Neural cell (in vitro differentiated cells): Measurements from ENCODE around the gene NRXN2. TPM values are rescaled to one million over a fixed set of nuclear protein-coding genes. Genes with fewer than 3 reads are reported as not detected.
A peak's percentile ranks its signal among the peaks of the same experiment; 100 is the strongest.

Experiments
- H2AFZ ChIP-seq: fragments of 200-600, 300-800 bp; sonication (generic), shearing (Covaris generic); 2 replicates; pipeline ENCODE4 v1.6.0; 2014; ENCODE audit warnings: low read depth, mild to moderate bottlenecking, antibody characterized with exemption, low read length, moderate library complexity
- H3F3A ChIP-seq: fragments of 200-600 bp; shearing (Covaris generic); 2 replicates; pipeline ENCODE4 v1.6.1; 2016; ENCODE audit warnings: mild to moderate bottlenecking, moderate library complexity, mixed read lengths, antibody characterized with exemption, low read length; ENCODE audit not compliant: insufficient read depth, poor library complexity, severe bottlenecking
- H3K27ac ChIP-seq: fragments of 200-600, 300-800 bp; sonication (generic), shearing (Covaris generic); 2 replicates; pipeline ENCODE4 v1.5.1; 2014; ENCODE audit warnings: mild to moderate bottlenecking, low read length, moderate library complexity
- H3K27me3 ChIP-seq: fragments of 300-800, 200-600 bp; sonication (generic), shearing (Covaris generic); 2 replicates; pipeline ENCODE4 v1.6.0; 2014; ENCODE audit warnings: mild to moderate bottlenecking, low read depth, low read length, moderate library complexity; ENCODE audit not compliant: insufficient read depth
- H3K36me3 ChIP-seq: fragments of 300-800, 200-600 bp; sonication (generic), shearing (Covaris generic); 2 replicates; pipeline ENCODE4 v1.5.1; 2014; ENCODE audit warnings: mild to moderate bottlenecking, antibody characterized with exemption, low read length, moderate library complexity; ENCODE audit not compliant: insufficient read depth
- H3K4me2 ChIP-seq: fragments of 300-800, 200-600 bp; sonication (generic), shearing (Covaris generic); 2 replicates; pipeline ENCODE4 v1.6.0; 2014; ENCODE audit warnings: mild to moderate bottlenecking, low read length
- H3K4me3 ChIP-seq: fragments of 300-800, 200-600 bp; sonication (generic), shearing (Covaris generic); 2 replicates; pipeline ENCODE4 v1.5.1; 2014; ENCODE audit warnings: mild to moderate bottlenecking, low read length, moderate library complexity
- H3K79me2 ChIP-seq: fragments of 200-600 bp; shearing (Covaris generic); replicated peaks from 2 replicates; pipeline ENCODE4 v1.6.0; 2014; ENCODE audit warnings: mild to moderate bottlenecking, low read length, moderate library complexity; ENCODE audit not compliant: insufficient read depth
- H3K9ac ChIP-seq: fragments of 300-800, 200-600 bp; sonication (generic), shearing (Covaris generic); 2 replicates; pipeline ENCODE4 v1.6.1; 2016; ENCODE audit warnings: mild to moderate bottlenecking, low read length, mixed read lengths
- H3K9me2 ChIP-seq: fragments of 200-600 bp; shearing (Covaris generic); 2 replicates; pipeline ENCODE4 v1.6.1; 2016; ENCODE audit warnings: mild to moderate bottlenecking, low read length, mixed read lengths; ENCODE audit not compliant: insufficient read depth
- H3K9me3 ChIP-seq: fragments of 200-600, 300-800 bp; sonication (generic), shearing (Covaris generic); 2 replicates; pipeline ENCODE4 v1.6.1; 2016; ENCODE audit warnings: mild to moderate bottlenecking, mixed run types, low read length, moderate library complexity, mixed read lengths
- H4K20me1 ChIP-seq: fragments of 200-600 bp; shearing (Covaris generic); 2 replicates; pipeline ENCODE4 v1.6.1; 2016; ENCODE audit warnings: mild to moderate bottlenecking, mixed run types; ENCODE audit not compliant: insufficient read depth
- EZH2 ChIP-seq: fragments of 200-600, 300-800 bp; shearing (Covaris generic), sonication (generic); IDR thresholded peaks from 2 replicates; pipeline ENCODE4 v1.6.1; 2014; ENCODE audit warnings: antibody characterized with exemption, low read length, borderline replicate concordance, mild to moderate bottlenecking; ENCODE audit not compliant: insufficient read depth, poor library complexity, severe bottlenecking
- MXI1 ChIP-seq: fragments of 450-650 bp; conservative IDR thresholded peaks from 2 replicates; pipeline ENCODE4 v1.6.1; 2014; ENCODE audit warnings: antibody characterized with exemption, mild to moderate bottlenecking; ENCODE audit not compliant: poor library complexity, severe bottlenecking
- POLR2AphosphoS5 ChIP-seq: IDR thresholded peaks from 2 replicates; pipeline ENCODE4 v1.6.1; 2012
- RAD21 ChIP-seq: fragments of 450-650 bp; conservative IDR thresholded peaks from 2 replicates; pipeline ENCODE4 v1.6.1; 2014; ENCODE audit warnings: antibody characterized with exemption, mild to moderate bottlenecking, moderate library complexity
- SMC3 ChIP-seq: fragments of 450-650 bp; conservative IDR thresholded peaks from 2 replicates; pipeline ENCODE4 v1.6.1; 2014; ENCODE audit warnings: antibody characterized with exemption, mild to moderate bottlenecking, moderate library complexity; ENCODE audit not compliant: poor library complexity
- polyA plus RNA-seq: library from polyadenylated mRNA; depleted of rRNA; stranded (reverse); fragments of >200 nt; gene quantifications from 2 replicates; pipeline ENCODE4 v1.2.3, GENCODE V29; 2014
- TF ChIP-seq, protein P1 (sequence below): IDR thresholded peaks from 2 replicates; pipeline ENCODE4 v1.6.1; 2012; ENCODE audit warnings: borderline replicate concordance

NRXN2 gene
- polyA plus RNA-seq, 1 donor from 2014 or later, result 68.0 TPM

DNA sequence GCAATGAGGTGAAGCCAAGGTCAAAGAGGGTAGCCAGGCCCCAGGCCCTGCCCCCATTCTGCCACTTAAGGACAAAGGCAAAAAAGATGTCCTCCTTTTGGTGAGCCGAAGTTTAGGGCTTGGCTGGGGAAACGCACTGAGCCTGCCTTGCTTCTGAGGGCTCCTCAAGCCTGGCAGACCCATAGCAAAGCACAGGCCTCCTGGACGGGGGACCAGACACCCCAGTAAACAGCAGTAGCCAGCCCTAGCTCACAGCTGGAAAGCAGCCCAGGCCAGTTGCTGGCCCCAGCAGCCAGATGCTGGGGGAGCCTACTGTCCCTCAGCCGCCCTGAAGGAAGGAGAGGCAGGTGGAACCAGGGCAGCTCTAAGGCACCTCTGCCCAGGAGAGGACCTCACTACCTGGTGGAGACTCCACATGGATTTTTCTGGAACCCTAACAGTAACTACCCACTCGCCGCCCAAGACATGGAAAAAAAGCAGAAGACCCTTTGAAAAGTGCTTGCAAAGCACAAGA lies 40.6 kb upstream of the NRXN2 start:
- Histone ChIP-seq H3K4me3 (peak overlapping the region; percentile 23), H3K9ac (peak overlapping the region; percentile 31), H3K79me2 (no peaks in the 10 kb centered on the region), H3K9me2 (no peaks in the 10 kb centered on the region), H3K36me3 (peaks cover 8% of the 10 kb centered on the region), H3K9me3 (no peaks in the 10 kb centered on the region), H3F3A (no peaks in the 10 kb centered on the region), H2AFZ (no peak overlapping the region), H3K27ac (peak overlapping the region; percentile 68), H3K27me3 (no peaks in the 10 kb centered on the region), H3K4me2 (no peak overlapping the region), H4K20me1 (peaks cover 5% of the 10 kb centered on the region)
- no peak for TF ChIP-seq RAD21
- TF ChIP-seq EZH2, result no peak
- peak; percentile 17 for TF ChIP-seq POLR2AphosphoS5
- no peak for TF ChIP-seq MXI1

GRCh38 chr11:64762674-64763525 lies 39.9 kb upstream of the NRXN2 start:
- TF ChIP-seq POLR2AphosphoS5 (peak; percentile 13), EZH2 (no peak), SMC3 (peak; percentile 12)
- Histone ChIP-seq H2AFZ (no peak overlapping the region), H3K27ac (peak overlapping the region; percentile 68), H3K4me3 (peak overlapping the region; percentile 23), H3K36me3 (peaks cover 1% of the 10 kb centered on the region), H3K9me3 (no peaks in the 10 kb centered on the region), H3K9me2 (no peaks in the 10 kb centered on the region), H3K79me2 (no peaks in the 10 kb centered on the region), H3F3A (no peaks in the 10 kb centered on the region), H3K4me2 (no peak overlapping the region), H3K27me3 (no peaks in the 10 kb centered on the region), H4K20me1 (peaks cover 5% of the 10 kb centered on the region), H3K9ac (peak overlapping the region; percentile 31)

GRCh38 chr11:64762277-64762673 lies 39.3 kb upstream of the NRXN2 start:
- Histone ChIP-seq H4K20me1 (peaks cover under 1% of the 10 kb centered on the region), H3K36me3 (no peaks in the 10 kb centered on the region), H3K9me3 (no peaks in the 10 kb centered on the region), H2AFZ (no peak overlapping the region), H3K4me2 (no peak overlapping the region), H3K4me3 (no peak overlapping the region), H3K9me2 (no peaks in the 10 kb centered on the region), H3K79me2 (no peaks in the 10 kb centered on the region), H3K27me3 (no peaks in the 10 kb centered on the region), H3F3A (no peaks in the 10 kb centered on the region), H3K27ac (peak overlapping the region; percentile 68), H3K9ac (no peak overlapping the region)
- peak; percentile 24 for TF ChIP-seq POLR2AphosphoS5
- TF ChIP-seq, protein P1, sequence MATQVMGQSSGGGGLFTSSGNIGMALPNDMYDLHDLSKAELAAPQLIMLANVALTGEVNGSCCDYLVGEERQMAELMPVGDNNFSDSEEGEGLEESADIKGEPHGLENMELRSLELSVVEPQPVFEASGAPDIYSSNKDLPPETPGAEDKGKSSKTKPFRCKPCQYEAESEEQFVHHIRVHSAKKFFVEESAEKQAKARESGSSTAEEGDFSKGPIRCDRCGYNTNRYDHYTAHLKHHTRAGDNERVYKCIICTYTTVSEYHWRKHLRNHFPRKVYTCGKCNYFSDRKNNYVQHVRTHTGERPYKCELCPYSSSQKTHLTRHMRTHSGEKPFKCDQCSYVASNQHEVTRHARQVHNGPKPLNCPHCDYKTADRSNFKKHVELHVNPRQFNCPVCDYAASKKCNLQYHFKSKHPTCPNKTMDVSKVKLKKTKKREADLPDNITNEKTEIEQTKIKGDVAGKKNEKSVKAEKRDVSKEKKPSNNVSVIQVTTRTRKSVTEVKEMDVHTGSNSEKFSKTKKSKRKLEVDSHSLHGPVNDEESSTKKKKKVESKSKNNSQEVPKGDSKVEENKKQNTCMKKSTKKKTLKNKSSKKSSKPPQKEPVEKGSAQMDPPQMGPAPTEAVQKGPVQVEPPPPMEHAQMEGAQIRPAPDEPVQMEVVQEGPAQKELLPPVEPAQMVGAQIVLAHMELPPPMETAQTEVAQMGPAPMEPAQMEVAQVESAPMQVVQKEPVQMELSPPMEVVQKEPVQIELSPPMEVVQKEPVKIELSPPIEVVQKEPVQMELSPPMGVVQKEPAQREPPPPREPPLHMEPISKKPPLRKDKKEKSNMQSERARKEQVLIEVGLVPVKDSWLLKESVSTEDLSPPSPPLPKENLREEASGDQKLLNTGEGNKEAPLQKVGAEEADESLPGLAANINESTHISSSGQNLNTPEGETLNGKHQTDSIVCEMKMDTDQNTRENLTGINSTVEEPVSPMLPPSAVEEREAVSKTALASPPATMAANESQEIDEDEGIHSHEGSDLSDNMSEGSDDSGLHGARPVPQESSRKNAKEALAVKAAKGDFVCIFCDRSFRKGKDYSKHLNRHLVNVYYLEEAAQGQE, result no peak
